Sciatic nerve (tissue), 2 donors: Measurements from ENCODE around the gene ALG3. TPM values are rescaled to one million over a fixed set of nuclear protein-coding genes. Genes with fewer than 3 reads are reported as not detected.
"Not testable (repeated sequence)": the region's sequence is repeated elsewhere in the genome, so short reads cannot be mapped to it uniquely, and the experiment has no call there.

Experiments
- ATAC-seq: fragments of 200-7000 bp; cut with Tn5 transposase; one replicate; pipeline ENCODE4 v1.9.1; 2020; ENCODE audit warnings: mild to moderate bottlenecking, moderate library complexity
- DNase-seq: peaks from one replicate; pipeline ENCODE4 v3.0.0-alpha.2; 2020; ENCODE audit warnings: low spot score
- intact Hi-C: fragments of 100-400 bp; cut with DNase I; formaldehyde crosslinking; loops from one replicate; pipeline ENCODE4 v1.14.2; 2022
- total RNA-seq: library from RNA; stranded (reverse); fragmentation: NEBNext Ultra II Directional; extraction: Animal tissue kit (Norgen Biotek cat#: 25700); gene quantifications from one replicate; pipeline ENCODE4 v1.2.1, GENCODE V29; 2021
- donor health status: DM: no; HTN: no; CAD: no.
- donor health status: DM: no; HTN: no; CAD: no.

Gene ALG3
- 16.7 TPM for total RNA-seq

GRCh38 chr3:184248454-184249411 lies at the start of gene ALG3:
TSS of gene ALG3 (minus strand) at chr3:184248962. CDS start at chr3:184248940, 22 bp downstream.
- ATAC-seq: peak; percentile 91
- DNase-seq: peak; percentile 92
- intact Hi-C loops: no loop called here

DNA sequence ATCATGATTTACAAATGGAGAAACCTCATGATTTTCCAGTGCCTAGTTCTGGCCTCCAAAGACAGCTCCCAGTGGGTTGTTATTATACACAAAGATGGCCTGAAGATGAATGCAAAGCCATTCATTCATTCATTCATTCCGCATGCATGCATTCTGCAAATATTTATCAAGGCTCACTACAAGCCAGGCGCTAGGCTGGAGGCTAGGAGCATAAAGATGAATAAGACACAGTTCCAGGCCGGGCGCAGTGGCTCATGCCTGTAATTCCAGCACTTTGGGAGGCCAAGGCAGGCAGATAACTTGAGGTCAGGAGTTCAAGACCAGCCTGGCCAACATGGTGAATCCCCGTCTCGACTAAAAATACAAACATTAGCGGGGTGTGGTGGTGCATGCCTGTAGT lies 47.9 kb upstream of the ALG3 start:
- ATAC-seq (no peak), DNase-seq (no peak)
- intact Hi-C loops: no loop called here

- DNase-seq (no peak), ATAC-seq (no peak)
- intact Hi-C loops: no loop called here
These were observed 47.0 kb upstream of the ALG3 start for GRCh38 chr3:184295771-184296170.

GRCh38 chr3:184291738-184292445 lies 43.1 kb upstream of the ALG3 start:
- ATAC-seq: no peak
- no peak for DNase-seq
- intact Hi-C loops: no loop called here

GRCh38 chr3:184291044-184291737 lies 42.4 kb upstream of the ALG3 start:
- ATAC-seq: no peak
- intact Hi-C loops: no loop called here

DNA sequence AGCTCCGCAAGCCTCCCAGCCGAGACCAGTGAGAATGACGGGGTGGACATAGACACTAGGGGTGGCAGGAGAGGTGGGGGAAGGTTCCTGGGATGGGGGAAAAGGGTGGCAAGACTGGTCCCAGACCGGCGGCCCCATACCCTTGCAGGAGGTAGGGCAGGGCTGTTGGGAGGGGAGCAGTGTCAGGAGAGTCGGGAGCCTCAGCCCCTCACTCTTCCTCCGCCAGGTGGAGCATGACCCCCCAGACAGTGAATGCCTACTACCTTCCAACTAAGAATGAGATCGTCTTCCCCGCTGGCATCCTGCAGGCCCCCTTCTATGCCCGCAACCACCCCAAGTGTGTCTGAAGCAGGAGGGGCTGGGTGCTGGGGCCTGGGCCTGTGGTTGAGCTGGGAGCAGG lies 41.6 kb upstream of the ALG3 start:
- ATAC-seq (no peak), DNase-seq (no peak)
- intact Hi-C loops: no loop called here

More at GRCh38 chr3:184291044-184291737, 42.4 kb upstream of the ALG3 start:
- DNase-seq: no peak

GRCh38 chr3:184289426-184289938 lies 40.7 kb upstream of the ALG3 start:
- ATAC-seq (peak; percentile 25), DNase-seq (peak; percentile 67)
- intact Hi-C loops: no loop called here

GRCh38 chr3:184284696-184285095 lies 35.9 kb upstream of the ALG3 start:
- peak; percentile 53 for ATAC-seq
- no peak for DNase-seq
- intact Hi-C loops: no loop called here

DNA sequence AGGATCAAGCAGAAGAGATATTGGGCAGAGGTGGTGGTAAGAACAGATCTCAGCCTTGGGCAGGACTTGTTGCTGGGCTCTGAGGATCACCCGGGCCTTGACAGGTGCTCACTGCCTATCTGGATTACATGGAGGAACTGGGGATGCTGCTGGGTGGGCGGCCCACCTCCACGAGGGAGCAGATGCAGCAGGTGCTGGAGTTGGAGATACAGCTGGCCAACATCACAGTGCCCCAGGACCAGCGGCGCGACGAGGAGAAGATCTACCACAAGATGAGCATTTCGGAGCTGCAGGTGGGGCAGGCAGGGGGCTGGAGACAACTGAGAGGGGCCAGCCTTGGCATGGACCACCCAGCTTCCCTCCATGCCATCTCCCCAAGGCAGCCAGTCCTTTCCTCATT lies 34.9 kb upstream of the ALG3 start:
- ATAC-seq: no peak

DNA sequence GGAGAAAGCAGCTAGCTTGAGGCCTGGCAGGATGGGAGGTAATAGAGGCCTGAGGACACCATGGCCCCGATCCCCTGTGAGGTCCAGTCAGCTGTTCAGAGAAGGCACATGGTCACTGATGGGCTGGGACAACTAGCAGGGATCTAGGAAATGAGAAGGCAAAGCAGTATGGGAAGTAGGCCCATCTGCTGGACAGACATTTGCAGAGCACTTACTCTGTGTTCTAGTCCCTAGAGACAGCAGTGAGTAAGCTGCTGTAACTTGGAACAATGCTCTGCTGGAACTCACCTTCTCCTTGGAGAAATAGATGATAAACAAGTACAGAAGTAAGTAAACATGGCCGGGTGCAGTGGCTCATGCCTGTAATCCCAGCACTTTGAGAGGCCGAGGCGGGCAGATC lies 34.2 kb upstream of the ALG3 start:
- DNase-seq (no peak), ATAC-seq (no peak)
- intact Hi-C loops: no loop called here

More for the DNA sequence above, 34.9 kb upstream of the ALG3 start:
- intact Hi-C loops: no loop called here
- no peak for DNase-seq

DNA sequence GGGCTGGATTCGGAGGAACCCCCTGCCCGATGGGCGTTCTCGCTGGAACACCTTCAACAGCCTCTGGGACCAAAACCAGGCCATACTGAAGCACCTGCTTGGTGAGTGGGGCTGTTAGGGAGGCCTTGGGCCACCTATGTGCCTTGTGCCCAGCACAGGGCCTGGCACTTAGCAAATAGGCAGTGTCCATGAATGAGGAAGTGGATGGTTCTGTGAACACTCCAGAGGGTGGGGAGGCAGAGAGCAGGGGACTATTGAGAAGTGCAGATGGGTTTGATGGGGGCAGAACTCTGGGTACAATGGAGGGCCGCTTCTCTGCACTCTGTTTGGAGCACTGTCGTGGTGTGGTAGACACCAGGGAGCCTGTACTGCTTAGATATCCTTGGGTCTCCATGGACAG lies 28.6 kb upstream of the ALG3 start:
- DNase-seq (no peak), ATAC-seq (no peak)
- intact Hi-C loops: no loop called here

GRCh38 chr3:184275961-184276910 lies 27.5 kb upstream of the ALG3 start, which contains the start of gene ECE2:
TSS of gene ECE2 (plus strand) at chr3:184276022. CDS start at chr3:184276154, 132 bp downstream.
- ATAC-seq: no peak
- no peak for DNase-seq
- intact Hi-C loops: no loop called here

- DNase-seq: no peak
- ATAC-seq: no peak
- intact Hi-C loops: no loop called here
These were observed 26.6 kb upstream of the ALG3 start for GRCh38 chr3:184275381-184275701.

GRCh38 chr3:184272269-184272668 lies 23.5 kb upstream of the ALG3 start:
- intact Hi-C loops: loop anchor here (5.0 kb wide), 1 partner anchor 1215 kb away; no protein-coding TSS in a partner anchor
- DNase-seq (no peak), ATAC-seq (no peak)

DNA sequence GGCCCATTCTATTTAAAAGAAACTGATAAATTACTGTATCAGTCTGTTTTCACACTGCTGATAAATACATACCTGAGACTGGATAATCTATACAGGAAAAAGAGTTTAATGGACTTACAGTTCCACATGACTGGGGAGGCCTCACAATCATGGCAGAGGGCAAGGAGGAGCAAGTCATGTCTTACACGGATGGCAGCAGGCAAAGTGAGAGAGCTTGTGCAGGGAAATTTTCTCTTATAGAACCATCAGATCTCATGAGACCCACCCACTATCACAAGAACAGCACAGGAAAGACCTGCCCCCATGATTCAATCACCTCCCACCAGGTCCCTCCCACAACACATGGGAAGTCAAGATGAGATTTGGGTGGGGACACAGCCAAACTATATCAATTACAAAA lies 18.5 kb upstream of the ALG3 start:
- DNase-seq, ATAC-seq, intact Hi-C loops: not testable (repeated sequence)

- DNase-seq: no peak
- ATAC-seq: no peak
- intact Hi-C loops: no loop called here
These were observed 14.0 kb upstream of the ALG3 start for GRCh38 chr3:184262764-184263179.

GRCh38 chr3:184261854-184262763 lies 13.3 kb upstream of the ALG3 start:
- no peak for DNase-seq
- intact Hi-C loops: no loop called here
- ATAC-seq: no peak
